Esophagus squamous epithelium (tissue), 4 donors: ENCODE measurements around the gene PCDHA3.

Experiments
- POLR2A ChIP-seq, 4 donors: fragments of 450-650 bp; IDR thresholded peaks; one replicate each; pipeline ENCODE4 v1.6.1; 2017; ENCODE audit warnings: antibody characterized with exemption in 4 of 4, mild to moderate bottlenecking in 4 of 4, moderate library complexity in 3 of 4
- TF ChIP-seq, protein P1 (sequence below), 6 experiments: fragments of 450-650 bp in 4 of 6; fragments of 200-600 bp in 2 of 6; sonication (generic) in 2 of 6; IDR thresholded peaks; one replicate each; pipeline ENCODE4 v1.5.1; 2016 to 2019; ENCODE audit warnings: antibody characterized with exemption in 6 of 6, mild to moderate bottlenecking in 4 of 6, moderate library complexity in 4 of 6

DNA sequence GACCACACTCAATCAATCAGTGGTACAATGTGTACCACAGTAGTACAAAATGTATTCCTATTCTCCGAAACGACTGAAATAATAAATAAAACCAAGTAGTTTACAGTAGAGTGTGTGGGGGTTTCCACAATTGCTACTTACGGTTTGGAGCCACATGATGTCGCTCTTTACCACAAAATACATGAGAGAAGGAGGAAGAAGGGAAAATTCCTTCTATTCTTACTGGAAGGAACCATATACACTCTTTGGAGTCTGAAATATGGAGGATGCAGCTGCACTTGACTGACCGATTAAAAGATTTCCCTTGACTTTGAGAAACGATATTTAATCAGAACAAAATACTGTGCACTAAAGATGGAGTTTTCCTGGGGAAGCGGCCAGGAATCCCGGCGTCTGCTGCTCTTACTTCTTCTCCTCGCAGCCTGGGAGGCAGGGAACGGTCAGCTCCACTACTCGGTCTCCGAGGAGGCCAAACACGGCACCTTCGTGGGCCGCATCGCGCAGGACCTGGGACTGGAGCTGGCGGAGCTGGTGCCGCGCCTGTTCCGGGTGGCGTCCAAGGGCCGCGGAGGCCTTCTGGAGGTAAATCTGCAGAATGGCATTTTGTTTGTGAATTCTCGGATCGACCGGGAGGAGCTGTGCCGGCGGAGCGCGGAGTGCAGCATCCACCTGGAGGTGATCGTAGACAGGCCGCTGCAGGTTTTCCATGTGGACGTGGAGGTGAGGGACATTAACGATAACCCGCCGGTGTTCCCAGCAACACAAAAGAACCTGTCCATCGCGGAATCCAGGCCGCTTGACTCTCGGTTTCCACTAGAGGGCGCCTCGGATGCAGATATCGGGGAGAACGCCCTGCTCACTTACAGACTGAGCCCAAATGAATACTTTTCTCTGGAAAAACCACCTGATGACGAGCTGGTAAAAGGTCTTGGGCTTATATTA lies 6.2 kb downstream of the PCDHA3 start, which contains the start of gene PCDHA4:
- TF ChIP-seq, protein P1, sequence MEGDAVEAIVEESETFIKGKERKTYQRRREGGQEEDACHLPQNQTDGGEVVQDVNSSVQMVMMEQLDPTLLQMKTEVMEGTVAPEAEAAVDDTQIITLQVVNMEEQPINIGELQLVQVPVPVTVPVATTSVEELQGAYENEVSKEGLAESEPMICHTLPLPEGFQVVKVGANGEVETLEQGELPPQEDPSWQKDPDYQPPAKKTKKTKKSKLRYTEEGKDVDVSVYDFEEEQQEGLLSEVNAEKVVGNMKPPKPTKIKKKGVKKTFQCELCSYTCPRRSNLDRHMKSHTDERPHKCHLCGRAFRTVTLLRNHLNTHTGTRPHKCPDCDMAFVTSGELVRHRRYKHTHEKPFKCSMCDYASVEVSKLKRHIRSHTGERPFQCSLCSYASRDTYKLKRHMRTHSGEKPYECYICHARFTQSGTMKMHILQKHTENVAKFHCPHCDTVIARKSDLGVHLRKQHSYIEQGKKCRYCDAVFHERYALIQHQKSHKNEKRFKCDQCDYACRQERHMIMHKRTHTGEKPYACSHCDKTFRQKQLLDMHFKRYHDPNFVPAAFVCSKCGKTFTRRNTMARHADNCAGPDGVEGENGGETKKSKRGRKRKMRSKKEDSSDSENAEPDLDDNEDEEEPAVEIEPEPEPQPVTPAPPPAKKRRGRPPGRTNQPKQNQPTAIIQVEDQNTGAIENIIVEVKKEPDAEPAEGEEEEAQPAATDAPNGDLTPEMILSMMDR (IDR thresholded peaks at IDR 0.05), result peak in 2 of 6 experiments; percentile 17 to 29
- TF ChIP-seq POLR2A (IDR thresholded peaks at IDR 0.05), result no peak
